ENCODE results near the gene SLC19A1. TPM values are rescaled to one million over a fixed set of nuclear protein-coding genes. Genes with fewer than 3 reads are reported as not detected.

The SLC19A1 gene
- polyA plus RNA-seq, 1 of the 3 experiments (the other 2 are of a cell fraction): 15.0 TPM

GRCh38 chr21:45575993-45576837, 34.0 kb upstream of the SLC19A1 start (continued):
- no peak for TF ChIP-seq IRF3 (IDR thresholded peaks at IDR 0.05; ENCODE audit: low read depth, low read length)
- no peak for TF ChIP-seq MXI1 (IDR thresholded peaks at IDR 0.05; ENCODE audit: low read depth, low read length)
- no peak for TF ChIP-seq TAF1 (IDR thresholded peaks at IDR 0.05; ENCODE audit: borderline replicate concordance, low read depth, low read length)
- TF ChIP-seq, protein P1, sequence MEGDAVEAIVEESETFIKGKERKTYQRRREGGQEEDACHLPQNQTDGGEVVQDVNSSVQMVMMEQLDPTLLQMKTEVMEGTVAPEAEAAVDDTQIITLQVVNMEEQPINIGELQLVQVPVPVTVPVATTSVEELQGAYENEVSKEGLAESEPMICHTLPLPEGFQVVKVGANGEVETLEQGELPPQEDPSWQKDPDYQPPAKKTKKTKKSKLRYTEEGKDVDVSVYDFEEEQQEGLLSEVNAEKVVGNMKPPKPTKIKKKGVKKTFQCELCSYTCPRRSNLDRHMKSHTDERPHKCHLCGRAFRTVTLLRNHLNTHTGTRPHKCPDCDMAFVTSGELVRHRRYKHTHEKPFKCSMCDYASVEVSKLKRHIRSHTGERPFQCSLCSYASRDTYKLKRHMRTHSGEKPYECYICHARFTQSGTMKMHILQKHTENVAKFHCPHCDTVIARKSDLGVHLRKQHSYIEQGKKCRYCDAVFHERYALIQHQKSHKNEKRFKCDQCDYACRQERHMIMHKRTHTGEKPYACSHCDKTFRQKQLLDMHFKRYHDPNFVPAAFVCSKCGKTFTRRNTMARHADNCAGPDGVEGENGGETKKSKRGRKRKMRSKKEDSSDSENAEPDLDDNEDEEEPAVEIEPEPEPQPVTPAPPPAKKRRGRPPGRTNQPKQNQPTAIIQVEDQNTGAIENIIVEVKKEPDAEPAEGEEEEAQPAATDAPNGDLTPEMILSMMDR (IDR thresholded peaks at IDR 0.05): no peak
- TF ChIP-seq TEAD4 (IDR thresholded peaks at IDR 0.05; ENCODE audit: borderline replicate concordance, insufficient read depth): no peak
- no peak for TF ChIP-seq NRF1 (IDR thresholded peaks at IDR 0.05; ENCODE audit: low read depth, low read length)
- no peak for TF ChIP-seq POLR2AphosphoS5 (IDR thresholded peaks at IDR 0.05; ENCODE audit: low read depth, low read length)
- no peak for TF ChIP-seq JUND (IDR thresholded peaks at IDR 0.05)
- no peak for TF ChIP-seq NFIC (IDR thresholded peaks at IDR 0.05; ENCODE audit: borderline replicate concordance)

GRCh38 chr21:45575304-45575992, 33.2 kb upstream of the SLC19A1 start:
- WGBS (ENCODE audit: low lambda C conversion rate): 75% methylated on average over 22 of the region's 26 CpGs

More at GRCh38 chr21:45575304-45575992, 33.2 kb upstream of the SLC19A1 start:
- Histone ChIP-seq H3K79me2 (ENCODE audit: insufficient read depth) (no peaks in the 10 kb centered on the region), H3K4me3 (ENCODE audit: low read depth in 2 of 2, low read length in 1 of 2) (no peak overlapping the region), H3K9ac (no peak overlapping the region), H4K20me1 (ENCODE audit: insufficient read depth) (no peaks in the 10 kb centered on the region), H3K36me3 (replicated peaks in 1 of 2; ENCODE audit: control insufficient read depth in 1 of 2, insufficient read depth in 2 of 2, low read length in 1 of 2) (no peaks in the 10 kb centered on the region), H2AFZ (ENCODE audit: low read depth) (no peak overlapping the region), H3K9me3 (no peaks in the 10 kb centered on the region), H3K27me3 (ENCODE audit: insufficient read depth) (no peaks in the 10 kb centered on the region), H3K27ac (ENCODE audit: low read depth in 2 of 2, low read length in 1 of 2) (no peak overlapping the region), H3F3A (replicated peaks; ENCODE audit: insufficient read depth) (no peaks in the 10 kb centered on the region), H3K4me1 (ENCODE audit: control insufficient read depth in 1 of 2, insufficient read depth in 2 of 2, low read depth in 1 of 2, low read length in 1 of 2) (peaks cover 0 to 74% of the 10 kb centered on the region in 2 experiments; a peak in 2 of 4 replicates), H3K4me2 (no peak overlapping the region), H3K9me2 (no peaks in the 10 kb centered on the region)
- peak; percentile 34 for DNase-seq
- ChIA-PET POLR2A (no interaction called here), CTCF (interaction anchor here (2.4 to 4.8 kb wide), 3 partner anchors 13 to 20 kb away, joined by 7 to 44 read pairs (median 27); no protein-coding TSS in a partner anchor)
- TF ChIP-seq TAF1 (IDR thresholded peaks at IDR 0.05; ENCODE audit: borderline replicate concordance, low read depth, low read length): no peak
- no peak for TF ChIP-seq GABPA (IDR thresholded peaks at IDR 0.05; ENCODE audit: low read depth)
- TF ChIP-seq FOXJ3 (CRISPR knock-in tag; IDR thresholded peaks at IDR 0.05): no peak
- no peak for TF ChIP-seq ELF1 (IDR thresholded peaks at IDR 0.05)
- no peak for TF ChIP-seq USF1 (IDR thresholded peaks at IDR 0.05; ENCODE audit: borderline replicate concordance, low read depth)

All from SK-N-SH (cell line).